Panc1 (cell line): ENCODE measurements around the gene MPRIP.

Experiments
- CTCF ChIP-seq: fragments of 450-650 bp; IDR thresholded peaks from 2 replicates; pipeline ENCODE4 v1.5.1; 2017; ENCODE audit warnings: mild to moderate bottlenecking
- POLR2AphosphoS5 ChIP-seq: IDR thresholded peaks from 2 replicates; pipeline ENCODE4 v1.6.1; 2012; ENCODE audit warnings: mild to moderate bottlenecking, low read depth, low read length, moderate library complexity
- REST ChIP-seq, 2 experiments: IDR thresholded peaks; 2 replicates each; pipeline ENCODE4 v1.6.1; 2011 to 2012; ENCODE audit warnings: low read depth in 2 of 2, control low read depth in 1 of 2, low read length in 1 of 2, mild to moderate bottlenecking in 1 of 2, moderate library complexity in 1 of 2; ENCODE audit not compliant: insufficient read depth in 1 of 2
- TCF7L2 ChIP-seq: IDR thresholded peaks from 2 replicates; pipeline ENCODE4 v1.6.1; 2011; ENCODE audit warnings: mild to moderate bottlenecking, low read depth, low read length, inconsistent platforms

GRCh38 chr17:17035490-17035889, 6.8 kb upstream of the MPRIP start:
- no peak for TF ChIP-seq POLR2AphosphoS5
- no peak for TF ChIP-seq CTCF
- TF ChIP-seq REST (IDR thresholded peaks at IDR 0.05; ENCODE audit: insufficient read depth in 1 of 2, low read depth in 2 of 2, low read length in 1 of 2), result no peak
- TF ChIP-seq TCF7L2, result no peak
